HG03521 (cell line): Measurements from ENCODE around the gene COL16A1.
A peak's percentile ranks its signal among the peaks of the same experiment; 100 is the strongest.

Source experiments
- ATAC-seq: cut with Tn5 transposase; IDR thresholded peaks from one replicate; pipeline ENCODE4 v1.9.1; 2021; ENCODE audit warnings: mild to moderate bottlenecking, moderate library complexity; ENCODE audit not compliant: unreplicated experiment

The COL16A1 gene

DNA sequence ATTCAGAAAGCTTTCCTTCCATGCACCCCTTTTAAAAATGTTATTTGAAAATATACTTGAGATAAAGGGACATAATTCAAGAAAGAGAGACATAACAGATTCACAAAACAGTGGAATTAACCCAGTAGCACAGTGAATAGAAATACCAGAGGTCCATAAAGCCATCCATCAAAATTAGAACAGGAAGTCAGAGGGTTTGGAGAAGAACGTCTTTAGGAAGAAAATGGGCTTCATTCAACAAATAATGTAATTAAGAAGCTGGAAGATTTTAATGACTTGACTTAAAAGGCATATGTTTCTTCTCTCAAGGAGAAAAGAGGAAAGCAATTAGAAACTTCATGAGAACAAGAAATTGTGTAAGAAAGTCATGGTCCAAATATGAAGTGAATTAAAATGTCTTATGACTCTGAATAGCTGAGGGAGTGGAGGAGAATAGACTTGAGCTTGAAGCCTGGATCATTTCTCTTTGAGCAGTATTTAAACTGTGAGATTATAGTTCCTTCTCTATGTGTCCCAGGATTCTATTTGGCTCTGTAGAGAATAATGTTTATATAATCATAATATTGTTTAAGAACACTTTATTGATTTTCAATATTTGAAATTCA, 94.2 kb downstream of the COL16A1 start:
- ATAC-seq: no peak

DNA sequence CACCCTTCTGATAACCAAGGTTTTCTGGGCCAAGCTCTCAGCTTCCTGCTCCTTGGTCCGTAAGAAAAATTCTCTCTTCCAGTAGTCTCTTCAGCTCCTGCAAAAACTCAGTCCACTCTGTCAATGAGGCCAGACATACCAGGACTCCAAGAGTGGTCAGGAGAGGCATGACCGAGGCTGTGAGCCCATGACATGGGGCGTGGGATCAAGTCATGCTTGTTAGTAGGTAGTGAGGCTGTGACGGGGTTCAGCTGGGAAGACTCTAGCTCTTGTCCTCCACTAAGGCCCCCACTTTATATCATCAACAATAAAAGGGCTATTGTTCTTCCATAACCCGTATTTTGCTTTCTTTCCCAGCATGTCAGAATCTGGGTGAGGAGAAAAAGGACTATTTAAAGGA, 96.5 kb downstream of the COL16A1 start:
- no peak for ATAC-seq

DNA sequence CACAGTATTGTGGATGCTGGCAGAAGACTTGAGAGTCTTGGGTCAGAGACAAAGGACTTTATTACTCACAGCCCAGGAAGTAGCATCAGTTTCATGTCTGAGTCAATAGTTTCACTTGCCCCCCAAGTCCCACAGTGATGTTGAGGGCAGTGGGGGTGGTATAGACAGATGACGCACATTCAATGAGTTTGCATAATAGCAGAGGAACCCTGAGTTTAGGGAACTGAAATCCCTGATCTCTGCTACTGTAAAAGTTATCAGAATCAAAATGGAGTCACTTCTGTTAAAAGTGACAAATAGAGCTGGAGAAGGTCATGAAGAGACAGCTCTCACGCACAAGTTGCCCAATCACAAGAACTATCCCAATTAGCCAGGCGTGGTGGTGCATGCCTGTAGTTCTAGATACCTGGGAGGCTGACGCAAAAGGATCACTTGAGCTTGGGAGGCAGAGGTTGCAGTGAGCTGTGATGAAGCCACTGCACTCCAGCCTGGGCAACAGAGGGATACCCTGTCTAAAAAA, 97.8 kb downstream of the COL16A1 start:
- peak; percentile 92 for ATAC-seq
